Superior temporal gyrus (tissue), 1 donor: Measurements from ENCODE around the gene RAB1A.

ENCODE experiments used
- DNase-seq: peaks from one replicate; pipeline ENCODE4 v3.0.0-alpha.2; 2016; ENCODE audit errors: extremely low spot score

RAB1A gene

DNA sequence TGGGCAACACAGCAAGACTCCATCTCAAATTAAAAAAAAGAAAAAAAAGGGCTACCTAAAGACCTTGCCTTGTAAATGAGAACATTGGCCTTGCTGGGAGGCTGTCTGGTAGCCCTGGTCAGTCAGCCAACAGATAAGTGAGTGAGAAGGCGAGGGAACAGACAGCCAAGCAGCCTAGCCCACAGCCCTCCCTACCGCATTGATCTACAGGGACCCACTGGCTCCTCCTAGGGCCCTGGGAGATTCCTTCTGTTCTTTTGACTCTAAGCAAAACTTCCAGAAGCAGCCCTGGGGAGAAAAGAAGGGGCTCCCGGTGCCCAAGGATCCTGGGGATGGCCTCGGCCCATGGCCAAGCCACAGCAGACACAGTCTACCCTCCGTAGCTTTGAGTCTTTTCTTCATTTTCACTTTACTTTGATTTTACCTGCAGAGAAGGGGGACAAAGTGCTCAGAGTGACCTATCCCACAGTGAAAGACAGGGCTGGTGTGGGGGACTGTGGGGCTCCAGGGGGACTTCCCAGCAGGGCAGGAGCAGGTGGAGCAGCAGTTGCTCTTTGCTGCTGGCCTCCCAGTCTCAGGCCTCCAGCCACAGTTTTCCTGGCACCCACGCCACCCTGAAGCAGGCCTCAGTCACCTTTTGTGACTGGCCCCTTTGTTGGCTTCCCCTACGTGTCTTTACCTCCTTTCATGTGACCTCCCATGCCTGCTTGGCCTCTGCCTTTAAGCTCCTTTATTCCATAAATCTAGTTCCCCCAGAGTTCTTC, 68.6 kb downstream of the RAB1A start:
- no peak for DNase-seq

DNA sequence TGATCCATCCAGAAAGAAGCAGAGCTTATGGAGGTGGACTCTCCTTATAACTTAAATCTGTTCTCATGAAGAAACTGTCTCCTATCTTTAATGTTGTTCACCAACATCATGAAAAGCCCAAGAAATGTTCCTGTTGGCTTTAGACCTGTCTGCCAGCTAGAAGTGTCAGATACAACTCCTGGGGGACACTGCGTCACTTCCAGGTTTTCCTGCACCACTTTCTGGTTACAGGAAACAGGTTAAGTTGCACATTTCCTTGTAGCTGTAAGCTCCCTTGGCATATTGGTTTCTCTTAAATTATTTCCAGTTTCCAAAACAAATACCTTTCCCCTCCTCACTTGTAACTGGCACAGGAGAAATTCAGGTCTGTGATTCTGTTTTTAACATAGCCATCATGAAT, 70.8 kb downstream of the RAB1A start:
- no peak for DNase-seq

DNA sequence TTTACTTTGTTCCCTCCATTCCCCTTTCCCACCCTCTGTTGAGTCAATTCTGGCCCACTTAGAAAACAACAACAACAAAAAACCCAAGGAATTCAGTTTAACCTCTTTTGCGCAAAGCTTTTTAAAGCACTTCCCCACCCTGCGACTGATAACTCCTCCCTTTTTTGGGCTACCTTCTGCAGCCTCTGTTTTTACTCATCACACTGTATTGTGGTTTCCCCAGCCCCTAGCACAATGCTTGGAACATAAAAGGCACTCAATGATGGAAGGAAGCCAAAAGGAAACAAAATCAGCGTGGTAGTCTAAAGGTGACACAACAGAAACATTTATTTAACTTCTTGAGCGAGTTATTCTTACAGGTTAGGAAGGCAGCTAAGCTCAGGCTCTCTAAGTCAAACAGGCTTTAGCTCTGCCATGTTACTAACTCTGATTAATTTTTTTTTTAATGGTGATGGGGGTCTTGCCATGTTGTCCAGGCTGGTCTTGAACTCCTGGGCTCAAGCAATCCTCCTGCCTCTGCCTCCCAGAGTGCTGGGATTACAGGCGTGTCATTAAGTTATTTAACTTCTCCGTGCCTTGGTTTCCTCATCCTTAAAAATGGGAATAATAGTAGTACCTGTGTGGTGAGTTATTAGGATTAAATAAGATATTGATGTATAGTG, 72.4 kb downstream of the RAB1A start:
- no peak for DNase-seq

DNA sequence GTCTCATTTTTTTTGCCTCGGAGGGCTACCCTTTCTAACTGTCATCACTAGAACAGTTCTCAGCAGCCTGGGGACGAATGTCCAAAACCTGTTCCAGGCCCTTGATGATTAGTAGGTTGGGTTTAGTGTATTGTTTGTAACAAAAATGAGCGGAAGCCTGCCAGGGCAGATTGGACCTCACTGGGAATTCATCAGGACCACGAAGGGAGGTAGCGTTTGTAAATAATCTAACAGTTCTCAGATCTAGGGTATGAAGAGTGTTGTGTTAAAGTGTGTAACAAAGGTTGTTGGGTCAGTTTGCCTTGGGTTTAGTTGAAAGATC, 72.9 kb downstream of the RAB1A start:
- peak; percentile 44 for DNase-seq

DNA sequence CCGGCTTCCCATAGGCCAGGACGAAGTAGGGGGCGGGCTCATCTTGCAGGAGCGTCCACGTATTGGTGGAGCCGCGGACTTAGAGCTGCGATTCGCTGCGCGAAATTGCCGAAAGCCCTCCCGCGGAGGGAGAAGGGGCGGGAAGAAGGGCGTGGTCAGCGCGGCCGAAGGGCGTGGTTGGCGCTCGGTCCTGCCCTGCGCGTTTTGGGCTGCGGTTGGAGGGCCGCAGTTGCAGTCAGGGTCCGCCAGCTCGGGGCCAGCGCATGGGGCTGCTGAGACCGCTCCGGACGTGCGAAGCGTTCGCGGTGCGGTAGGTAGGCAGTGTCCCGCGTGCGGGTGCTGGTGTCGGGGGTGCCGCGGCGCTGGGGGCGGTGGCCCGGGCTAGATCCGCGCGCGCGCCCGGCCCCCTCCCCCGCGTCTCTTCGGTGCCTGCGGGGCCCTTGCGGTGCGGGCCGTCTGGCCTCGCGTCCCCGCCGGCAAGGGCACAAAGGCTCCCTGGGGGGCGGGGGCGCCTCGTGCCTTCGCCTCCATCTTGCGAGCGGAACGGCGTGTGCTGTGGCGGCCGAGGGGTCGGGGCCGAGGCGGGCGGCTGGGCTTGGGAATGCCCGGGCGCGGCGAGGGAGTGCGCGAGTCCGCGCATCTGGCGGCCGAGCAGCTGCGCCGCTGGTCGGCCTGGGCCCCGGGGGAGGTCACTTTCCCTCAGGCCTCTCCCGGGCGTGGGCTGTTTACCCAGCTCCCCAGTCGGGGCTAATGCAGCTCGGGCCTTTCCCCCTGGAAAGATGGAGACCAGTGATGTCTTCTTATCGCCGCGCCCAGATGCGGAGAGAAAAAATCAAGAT, 73.5 kb downstream of the RAB1A start, which contains the start of gene CEP68:
TSS of gene CEP68 (plus strand) at position 202 of the 839 bp plus-strand sequence. CDS start 13,029 bp downstream, outside the sequence.
- peak; percentile 98 for DNase-seq

DNA sequence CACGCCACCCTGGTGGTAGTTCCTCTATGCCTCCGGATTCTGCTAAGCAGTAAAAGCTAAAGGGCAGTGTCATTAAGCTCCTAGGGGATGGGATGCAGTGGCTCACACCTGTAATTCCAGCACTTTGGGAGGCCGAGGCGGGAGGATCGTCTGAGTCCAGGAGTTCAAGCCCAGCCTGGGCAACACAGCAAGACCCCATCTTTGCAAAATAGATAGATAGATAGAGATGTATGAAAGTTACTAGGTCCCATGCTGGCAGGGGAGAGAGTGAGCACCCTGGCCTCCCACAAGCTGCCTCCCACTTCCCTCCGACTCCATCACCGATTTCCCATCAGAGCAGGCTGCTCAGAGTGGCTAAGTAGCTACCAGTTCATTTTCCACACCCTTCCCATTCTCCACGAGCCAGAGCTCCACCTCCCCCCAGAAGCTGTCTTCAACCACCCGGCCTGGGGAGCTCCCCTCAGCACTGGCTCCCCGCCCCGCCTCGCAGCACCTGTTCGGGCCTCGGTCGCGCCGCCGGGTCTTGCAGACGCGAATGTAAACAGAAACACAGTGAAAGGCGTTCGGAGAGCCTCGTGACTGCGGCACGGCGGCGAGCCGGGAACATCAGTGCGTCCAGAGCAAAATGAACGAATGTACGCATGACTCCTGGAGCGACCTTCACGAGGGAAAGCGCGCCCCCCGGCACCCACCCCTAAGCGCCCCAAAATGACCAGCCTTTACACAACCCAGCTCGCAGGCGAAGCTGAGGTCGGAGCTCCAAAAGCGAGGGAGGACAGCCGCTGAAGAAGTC, 74.3 kb downstream of the RAB1A start:
- no peak for DNase-seq

DNA sequence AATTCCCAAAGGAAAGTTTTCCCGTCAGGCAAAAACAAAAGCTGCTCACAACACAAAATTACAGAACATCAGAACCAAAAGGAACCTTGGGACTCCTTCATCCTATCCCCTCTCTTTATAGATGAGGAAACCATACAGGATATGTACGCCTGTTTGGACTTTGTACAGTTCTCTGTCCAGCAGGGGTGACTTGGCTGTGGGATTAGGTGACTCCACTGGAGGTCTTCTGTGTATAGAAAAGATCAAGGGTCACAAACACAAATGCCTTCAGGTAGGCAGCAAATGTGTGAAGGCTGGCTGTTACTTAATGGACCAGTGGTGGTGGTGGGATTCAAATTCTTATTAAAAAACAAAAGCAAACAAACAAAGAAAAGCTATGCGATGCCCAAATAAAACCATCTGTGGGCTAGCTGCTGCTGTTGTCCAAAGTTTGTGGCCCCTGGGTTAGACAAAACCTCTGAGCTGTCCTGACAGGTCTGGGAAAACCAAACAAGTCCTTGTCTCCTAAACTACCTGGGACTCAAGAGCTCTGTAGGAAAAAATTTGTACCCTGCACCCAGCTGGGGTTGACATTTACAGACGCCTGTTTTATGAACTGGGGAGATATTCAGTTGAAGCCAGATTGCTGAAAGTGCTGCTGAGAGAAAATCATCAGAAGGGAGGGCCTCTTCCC, 75.0 kb downstream of the RAB1A start:
- DNase-seq, result no peak

DNA sequence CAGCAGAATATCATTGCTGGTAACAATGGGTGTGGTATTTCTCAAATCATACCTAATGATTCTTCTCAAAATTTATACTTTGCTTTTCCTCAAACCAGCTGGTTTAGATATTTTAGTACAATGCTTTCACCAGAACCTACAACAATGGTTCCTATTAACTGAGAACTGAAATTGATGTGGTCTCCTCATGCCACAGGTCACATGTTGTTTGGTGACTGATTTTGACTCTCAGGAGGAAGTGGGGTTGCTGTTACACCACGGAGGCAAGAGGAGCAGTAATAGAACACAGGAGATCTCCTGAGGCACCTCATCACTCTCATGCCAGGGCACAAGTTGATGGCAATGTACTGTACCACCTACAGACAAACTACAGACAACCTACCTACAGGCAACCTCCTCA, 76.7 kb downstream of the RAB1A start:
- DNase-seq, result no peak

DNA sequence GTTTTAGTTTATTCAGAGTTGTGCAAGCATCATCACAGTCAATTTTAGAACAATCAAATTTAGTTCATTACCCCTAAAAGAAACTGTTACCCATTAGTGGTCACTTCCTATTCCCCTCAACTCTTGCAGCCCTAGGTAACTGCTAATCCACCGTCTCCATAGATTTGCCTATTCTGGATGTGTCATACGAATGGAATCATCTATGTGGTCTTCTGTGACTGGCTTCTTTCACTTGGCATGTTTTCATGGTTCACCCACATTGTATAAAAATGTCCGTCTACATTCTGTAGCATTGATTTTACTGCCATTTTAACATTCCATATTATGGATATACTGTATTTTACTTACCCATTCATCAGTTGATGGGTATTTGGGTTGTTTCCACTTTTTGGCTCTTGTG, 79.0 kb downstream of the RAB1A start:
- no peak for DNase-seq

DNA sequence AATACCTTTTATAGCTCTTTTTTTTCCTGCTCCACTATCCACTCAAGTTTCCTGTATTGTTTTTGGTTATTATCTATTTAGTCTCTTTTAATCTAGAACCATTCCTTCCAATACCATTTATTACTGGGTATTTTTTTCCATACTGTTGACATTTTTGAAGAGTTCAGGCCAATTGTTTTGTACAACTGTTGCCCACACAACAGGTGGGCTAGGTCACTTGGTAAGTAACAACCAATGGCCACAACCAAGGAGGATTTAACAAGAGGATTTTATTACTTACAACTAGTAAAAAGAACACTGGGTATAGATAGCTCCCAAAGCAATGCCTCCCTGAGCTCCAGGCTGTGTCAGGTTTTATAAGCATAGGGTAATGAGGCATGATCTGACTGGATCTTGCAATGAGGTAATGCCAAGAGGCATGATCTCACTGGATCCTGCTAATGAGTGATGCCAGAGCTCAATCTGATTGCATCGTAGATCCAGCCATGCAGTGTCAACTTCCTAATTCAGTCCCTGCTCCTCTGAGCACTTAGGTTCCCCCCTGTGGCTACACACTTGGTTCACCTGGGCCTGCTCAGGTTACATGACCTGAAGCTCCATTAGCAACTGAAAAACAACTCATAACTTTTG, 80.8 kb downstream of the RAB1A start:
- no peak for DNase-seq

DNA sequence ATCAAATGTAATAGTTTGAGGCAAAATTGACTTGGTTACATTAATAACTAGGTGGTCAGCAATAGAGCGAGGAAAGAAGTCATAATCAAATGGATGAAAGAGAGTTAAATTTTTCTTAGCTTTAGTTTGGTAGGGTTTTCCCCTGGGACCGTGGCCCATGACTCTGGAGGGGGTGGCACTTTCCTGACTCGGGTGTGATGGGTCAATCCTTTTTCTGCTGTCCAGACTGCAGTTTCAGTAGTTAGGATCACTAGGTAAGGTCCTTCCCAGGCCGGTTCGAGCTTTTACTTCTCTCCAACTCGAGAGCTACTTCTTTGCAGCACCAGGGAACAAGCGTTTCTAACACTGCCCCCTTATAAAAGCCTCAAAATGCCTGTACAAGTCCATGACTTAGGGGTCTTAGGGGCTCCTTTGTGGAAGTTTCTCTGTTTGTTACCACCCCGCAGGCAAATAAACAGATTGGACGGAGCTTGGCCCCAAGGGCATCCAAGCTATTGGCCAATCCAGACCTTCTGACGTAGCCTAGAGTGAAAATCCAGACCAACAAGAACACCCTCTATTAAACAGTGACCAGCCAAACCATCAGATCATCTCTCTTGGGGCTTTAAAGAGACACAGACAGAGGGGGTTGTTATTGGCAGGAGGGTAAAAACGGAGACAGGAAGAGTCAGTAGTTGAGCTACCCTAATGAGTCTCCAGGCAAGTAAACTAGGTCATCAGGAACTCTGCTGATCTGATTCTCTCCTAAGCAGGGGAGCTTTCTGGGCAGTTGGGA, 83.1 kb downstream of the RAB1A start:
- DNase-seq, result no peak

DNA sequence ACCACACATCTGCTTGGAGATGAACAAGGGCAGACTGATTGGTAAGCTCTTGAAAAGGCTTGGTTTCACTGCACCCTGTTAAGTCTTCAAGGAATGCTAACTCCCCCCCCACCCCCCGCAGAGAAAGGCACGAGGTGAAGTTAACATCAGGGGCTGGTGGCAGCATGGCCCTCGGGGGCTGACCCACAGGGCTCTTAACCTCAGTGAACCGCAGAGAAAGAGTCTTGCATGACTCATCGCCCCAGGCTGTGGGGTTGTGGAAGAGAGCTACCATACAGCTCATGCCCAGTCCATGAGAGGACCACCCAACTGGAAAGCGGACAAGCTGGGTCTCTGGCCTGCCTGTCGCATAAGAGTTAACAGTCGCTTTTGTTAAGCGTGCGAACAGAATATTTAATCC, 84.3 kb downstream of the RAB1A start:
- no peak for DNase-seq

DNA sequence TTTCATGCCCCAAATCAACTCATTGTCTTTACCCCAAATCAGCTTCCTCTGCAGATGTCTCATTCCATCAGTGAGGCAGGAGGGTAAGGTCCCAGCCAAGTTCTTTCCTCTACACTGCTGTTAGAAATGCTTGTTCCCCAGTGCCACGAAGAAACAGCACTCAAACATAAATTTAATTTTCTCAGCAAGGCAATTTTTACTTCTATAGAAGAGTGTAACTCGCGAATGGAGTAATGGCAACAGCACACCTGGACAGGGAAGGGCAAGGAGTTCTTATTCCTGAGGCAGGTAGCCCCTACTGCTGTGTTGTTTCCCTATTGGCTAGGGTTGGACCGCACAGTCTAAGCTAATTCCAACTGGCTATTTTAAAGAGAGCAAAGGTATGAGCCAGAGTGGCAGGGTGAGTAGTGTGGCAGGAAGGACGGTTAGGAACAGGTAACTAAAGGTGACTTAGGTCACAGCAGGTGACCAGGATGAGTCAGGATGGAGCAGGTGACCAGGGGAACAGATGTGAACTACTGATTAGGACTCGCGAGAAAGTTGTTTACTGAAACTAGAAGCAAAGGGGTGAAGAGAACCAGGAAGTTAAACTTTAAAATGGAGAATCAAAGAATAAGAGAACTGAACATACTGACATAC, 85.7 kb downstream of the RAB1A start:
- DNase-seq, result no peak

DNA sequence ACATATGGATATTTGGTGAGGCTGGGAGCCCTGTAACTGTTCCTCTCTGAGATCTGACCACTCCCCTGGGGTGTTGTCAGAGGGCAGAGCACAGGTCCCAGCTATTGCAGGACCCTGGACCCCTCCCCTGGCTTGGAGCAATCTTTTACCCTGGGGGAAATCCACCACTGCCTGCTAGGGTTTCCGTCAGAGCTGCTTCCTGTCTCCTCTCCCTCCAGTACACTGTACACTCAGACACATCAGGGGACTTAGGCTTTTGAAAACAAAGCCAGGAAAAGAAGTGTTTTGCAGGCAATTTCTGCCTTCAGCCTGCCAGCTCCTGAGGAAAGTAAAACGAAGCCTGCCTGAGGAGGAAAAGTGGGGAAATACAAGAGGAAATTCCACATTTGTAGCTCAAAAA, 86.9 kb downstream of the RAB1A start:
- no peak for DNase-seq

DNA sequence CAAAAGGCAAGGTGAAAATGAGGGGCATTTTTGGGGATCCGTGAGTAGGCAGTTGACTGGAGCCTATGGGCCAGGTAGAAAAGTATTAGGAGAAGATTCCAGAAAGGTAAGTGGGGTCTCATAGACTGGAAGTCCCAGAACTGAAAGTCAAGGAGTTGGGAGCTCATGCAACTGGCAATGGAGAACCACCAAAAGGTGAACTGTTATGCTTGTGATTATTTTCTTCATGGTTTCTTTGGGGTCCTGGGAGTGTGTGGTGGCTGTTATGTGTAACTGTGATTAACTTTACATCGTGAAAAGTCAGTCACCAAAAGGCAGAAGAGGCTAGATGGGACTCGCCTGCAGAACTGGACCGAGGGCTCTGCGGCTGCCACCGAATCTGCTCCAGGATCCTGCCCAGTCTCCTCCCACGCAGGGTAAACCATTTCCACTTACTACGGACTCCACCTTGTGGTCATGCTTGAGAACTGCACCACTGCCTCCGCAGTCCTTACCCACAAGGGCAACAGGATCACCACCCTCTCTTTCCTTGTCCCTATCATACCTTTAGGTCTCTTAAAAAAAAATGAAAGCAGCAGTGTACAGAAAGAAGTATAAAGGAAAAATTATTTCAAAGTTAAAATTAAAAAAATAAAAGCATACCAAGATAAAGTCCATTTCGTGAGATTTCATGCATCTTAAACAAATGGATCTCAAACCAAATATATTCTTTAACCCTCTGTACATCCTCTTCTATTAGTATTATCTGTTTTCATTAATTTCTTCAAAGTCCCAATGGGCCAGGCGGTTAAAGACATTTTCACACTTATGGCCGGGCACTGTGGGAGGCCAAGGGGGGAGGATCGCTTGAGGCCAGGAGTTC, 89.3 kb downstream of the RAB1A start:
- DNase-seq, result peak; percentile 94

DNA sequence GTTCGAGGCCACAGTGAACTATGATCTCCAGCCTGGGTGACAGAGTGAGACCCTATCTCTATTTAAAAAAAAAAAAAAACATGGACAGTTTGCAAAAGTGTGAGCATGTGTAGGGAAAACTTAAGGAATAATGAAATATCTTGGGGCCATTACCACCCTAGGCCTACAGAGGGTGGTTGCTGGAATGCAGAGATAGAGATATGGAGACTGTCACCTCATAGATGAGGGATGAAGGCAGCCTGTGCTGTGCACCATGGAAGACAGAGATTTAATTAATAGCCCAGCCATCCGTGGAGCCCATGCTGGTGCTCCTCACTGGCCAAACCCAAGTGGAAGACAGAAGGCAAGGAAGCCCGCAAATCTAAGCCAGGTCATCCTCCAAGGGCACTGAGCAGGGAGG, 90.3 kb downstream of the RAB1A start:
- DNase-seq, result no peak

DNA sequence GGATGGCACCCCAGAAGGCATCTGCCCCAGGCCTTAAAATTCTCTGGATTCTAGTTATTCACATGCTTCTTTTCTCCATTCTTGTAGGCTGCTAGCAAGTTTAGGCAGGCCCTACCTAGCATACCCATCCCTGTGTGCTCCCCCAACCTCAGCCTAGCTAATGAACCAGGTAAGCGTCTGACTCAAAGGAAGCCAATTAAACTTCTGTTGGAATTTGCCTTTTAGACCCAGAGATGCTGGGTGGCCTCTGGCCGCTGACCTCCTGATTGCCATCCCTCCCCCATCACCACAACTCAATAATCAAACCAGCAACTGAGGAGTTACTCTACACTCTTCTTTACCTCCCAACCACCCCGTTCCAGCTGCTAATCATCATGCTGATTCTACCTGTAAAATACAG, 92.7 kb downstream of the RAB1A start:
- DNase-seq, result no peak
